Endothelial cell of umbilical vein (primary cell): ENCODE results near the gene TP73.

Experiments
- EZH2 ChIP-seq: IDR thresholded peaks from 2 replicates; pipeline ENCODE4 v1.6.1; 2012; ENCODE audit warnings: borderline replicate concordance, low read depth, mild to moderate bottlenecking, moderate library complexity, low read length, inconsistent platforms; ENCODE audit not compliant: severe bottlenecking
- FOS ChIP-seq: IDR thresholded peaks from 2 replicates; pipeline ENCODE4 v1.6.1; 2011; ENCODE audit warnings: mild to moderate bottlenecking, low read length, moderate library complexity, borderline replicate concordance; ENCODE audit not compliant: insufficient read depth
- JUN ChIP-seq: IDR thresholded peaks from 2 replicates; pipeline ENCODE4 v1.6.1; 2011; ENCODE audit warnings: borderline replicate concordance, low read depth; ENCODE audit not compliant: insufficient read length, insufficient read depth
- MYC ChIP-seq: IDR thresholded peaks from one replicate; pipeline ENCODE4 v1.6.1; 2011; ENCODE audit warnings: mild to moderate bottlenecking, low read depth, low read length
- POLR2A ChIP-seq: IDR thresholded peaks from 2 replicates; pipeline ENCODE4 v1.6.1; 2012; ENCODE audit warnings: low read depth, mild to moderate bottlenecking, control low read depth, low read length
- POLR2AphosphoS5 ChIP-seq: IDR thresholded peaks from 2 replicates; pipeline ENCODE4 v1.6.1; 2012; ENCODE audit warnings: low read depth, mild to moderate bottlenecking, control low read depth, low read length, moderate library complexity; ENCODE audit not compliant: insufficient read depth
- TF ChIP-seq, protein P1 (sequence below), 2 donors: IDR thresholded peaks; 1 replicate in 1 of 2; 2 replicates in 1 of 2; pipeline ENCODE4 v1.5.1; 2011; ENCODE audit warnings: low read length in 2 of 2, mild to moderate bottlenecking in 2 of 2, moderate library complexity in 2 of 2, control low read depth in 1 of 2, inconsistent platforms in 1 of 2, low read depth in 1 of 2; ENCODE audit not compliant: insufficient read depth in 1 of 2; ENCODE audit errors: extremely low read depth in 1 of 2
- TF ChIP-seq, protein P2 (sequence below): IDR thresholded peaks from 2 replicates; pipeline ENCODE4 v1.6.1; 2011; ENCODE audit not compliant: insufficient read depth, insufficient read length

DNA sequence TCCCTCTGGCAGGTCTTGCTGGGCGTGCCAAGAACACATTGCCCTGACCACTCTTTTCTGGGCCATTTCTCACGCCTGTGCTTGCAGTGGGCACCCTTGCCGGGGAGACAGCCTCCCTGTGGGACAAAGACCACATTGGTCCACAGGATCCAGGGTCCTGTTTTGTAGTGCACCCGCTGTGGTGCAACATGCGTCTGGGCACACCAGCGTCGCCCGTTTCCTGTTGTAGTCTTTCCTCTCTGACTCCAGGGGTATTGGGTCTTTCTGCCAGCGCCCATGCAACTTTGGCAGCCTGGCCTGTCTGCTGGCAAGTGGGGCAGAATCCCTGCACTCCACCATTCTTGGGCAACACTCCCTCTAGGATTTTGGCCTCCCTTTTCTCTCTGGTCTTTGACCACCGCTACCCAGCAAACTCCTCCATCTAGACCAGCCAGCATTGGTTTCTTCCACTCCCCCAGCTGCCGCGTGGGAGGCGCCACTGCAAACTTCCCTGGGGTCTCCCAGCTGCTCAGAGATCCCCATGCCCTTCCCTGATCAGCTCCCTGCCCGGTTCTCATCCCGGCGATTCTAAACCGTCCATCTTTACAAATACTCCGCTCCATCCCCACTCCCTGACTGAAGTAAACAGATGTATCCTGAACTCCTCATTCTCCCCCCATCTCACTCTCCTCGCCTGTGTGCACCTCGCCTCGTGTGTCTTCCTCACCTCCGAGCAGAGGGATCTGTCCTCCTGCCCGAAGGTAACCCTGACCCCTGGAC, 28.7 kb upstream of the TP73 start:
- TF ChIP-seq, protein P1, sequence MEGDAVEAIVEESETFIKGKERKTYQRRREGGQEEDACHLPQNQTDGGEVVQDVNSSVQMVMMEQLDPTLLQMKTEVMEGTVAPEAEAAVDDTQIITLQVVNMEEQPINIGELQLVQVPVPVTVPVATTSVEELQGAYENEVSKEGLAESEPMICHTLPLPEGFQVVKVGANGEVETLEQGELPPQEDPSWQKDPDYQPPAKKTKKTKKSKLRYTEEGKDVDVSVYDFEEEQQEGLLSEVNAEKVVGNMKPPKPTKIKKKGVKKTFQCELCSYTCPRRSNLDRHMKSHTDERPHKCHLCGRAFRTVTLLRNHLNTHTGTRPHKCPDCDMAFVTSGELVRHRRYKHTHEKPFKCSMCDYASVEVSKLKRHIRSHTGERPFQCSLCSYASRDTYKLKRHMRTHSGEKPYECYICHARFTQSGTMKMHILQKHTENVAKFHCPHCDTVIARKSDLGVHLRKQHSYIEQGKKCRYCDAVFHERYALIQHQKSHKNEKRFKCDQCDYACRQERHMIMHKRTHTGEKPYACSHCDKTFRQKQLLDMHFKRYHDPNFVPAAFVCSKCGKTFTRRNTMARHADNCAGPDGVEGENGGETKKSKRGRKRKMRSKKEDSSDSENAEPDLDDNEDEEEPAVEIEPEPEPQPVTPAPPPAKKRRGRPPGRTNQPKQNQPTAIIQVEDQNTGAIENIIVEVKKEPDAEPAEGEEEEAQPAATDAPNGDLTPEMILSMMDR (IDR thresholded peaks at IDR 0.05; ENCODE audit: extremely low read depth in 1 of 2, insufficient read depth in 1 of 2, low read depth in 1 of 2, low read length in 2 of 2): no peak
- TF ChIP-seq POLR2A (no peak), EZH2 (no peak), POLR2AphosphoS5 (no peak), MYC (no peak), FOS (no peak), JUN (no peak)
- TF ChIP-seq, protein P2, sequence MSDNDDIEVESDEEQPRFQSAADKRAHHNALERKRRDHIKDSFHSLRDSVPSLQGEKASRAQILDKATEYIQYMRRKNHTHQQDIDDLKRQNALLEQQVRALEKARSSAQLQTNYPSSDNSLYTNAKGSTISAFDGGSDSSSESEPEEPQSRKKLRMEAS: no peak
